GM19324 (cell line): ENCODE data around the gene ASCC2.
"Not testable (repeated sequence)": the region's sequence is repeated elsewhere in the genome, so short reads cannot be mapped to it uniquely, and the experiment has no call there.

Experiments
- ATAC-seq: cut with Tn5 transposase; IDR thresholded peaks from one replicate; pipeline ENCODE4 v1.9.1; 2021; ENCODE audit warnings: mild to moderate bottlenecking, moderate library complexity; ENCODE audit not compliant: unreplicated experiment, low FRiP score

ASCC2 gene, protein sequence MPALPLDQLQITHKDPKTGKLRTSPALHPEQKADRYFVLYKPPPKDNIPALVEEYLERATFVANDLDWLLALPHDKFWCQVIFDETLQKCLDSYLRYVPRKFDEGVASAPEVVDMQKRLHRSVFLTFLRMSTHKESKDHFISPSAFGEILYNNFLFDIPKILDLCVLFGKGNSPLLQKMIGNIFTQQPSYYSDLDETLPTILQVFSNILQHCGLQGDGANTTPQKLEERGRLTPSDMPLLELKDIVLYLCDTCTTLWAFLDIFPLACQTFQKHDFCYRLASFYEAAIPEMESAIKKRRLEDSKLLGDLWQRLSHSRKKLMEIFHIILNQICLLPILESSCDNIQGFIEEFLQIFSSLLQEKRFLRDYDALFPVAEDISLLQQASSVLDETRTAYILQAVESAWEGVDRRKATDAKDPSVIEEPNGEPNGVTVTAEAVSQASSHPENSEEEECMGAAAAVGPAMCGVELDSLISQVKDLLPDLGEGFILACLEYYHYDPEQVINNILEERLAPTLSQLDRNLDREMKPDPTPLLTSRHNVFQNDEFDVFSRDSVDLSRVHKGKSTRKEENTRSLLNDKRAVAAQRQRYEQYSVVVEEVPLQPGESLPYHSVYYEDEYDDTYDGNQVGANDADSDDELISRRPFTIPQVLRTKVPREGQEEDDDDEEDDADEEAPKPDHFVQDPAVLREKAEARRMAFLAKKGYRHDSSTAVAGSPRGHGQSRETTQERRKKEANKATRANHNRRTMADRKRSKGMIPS

DNA sequence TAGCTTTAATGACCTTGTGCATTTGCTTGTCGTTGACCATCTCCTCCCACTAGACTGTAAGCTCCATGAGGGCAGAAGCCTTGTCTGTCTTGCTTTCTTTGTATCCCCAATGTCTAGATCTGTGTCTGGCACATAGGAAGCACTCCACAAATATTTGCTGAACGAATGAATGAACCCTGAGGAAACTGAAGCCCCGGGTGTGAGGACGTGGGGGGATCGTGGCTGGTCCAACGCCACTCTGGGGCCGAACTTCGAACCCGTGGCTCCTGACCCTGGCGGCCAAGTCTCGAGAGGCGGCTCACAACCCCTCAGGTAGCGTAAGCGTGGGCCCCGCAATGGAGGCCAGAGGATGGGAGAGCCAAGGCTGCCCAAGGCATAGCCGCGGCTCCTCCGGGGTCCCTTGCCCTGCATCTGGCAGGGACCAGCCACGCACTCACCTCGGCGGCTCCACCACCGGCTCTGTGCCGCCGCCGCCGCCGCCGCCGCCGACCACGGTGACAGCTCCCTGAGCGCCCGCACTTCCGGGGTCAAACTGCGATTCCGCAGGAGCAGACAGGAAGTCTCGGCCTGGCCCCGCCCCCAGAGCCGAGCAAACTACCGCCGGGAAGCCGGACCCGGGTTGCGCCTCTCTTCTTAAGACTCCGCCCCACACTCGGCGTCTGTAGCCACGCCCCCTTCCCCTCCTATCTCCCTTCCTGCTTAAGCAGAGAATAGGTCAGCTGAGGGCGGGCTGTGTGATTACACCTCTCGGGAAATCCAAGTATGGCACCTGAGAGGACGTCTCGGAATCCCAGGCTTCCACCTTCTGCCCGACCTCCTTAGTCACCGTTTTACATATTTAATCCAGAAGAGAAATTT, at the start of gene ASCC2:
Gene ASCC2 (minus strand): TSS at position 534 of the 858 bp plus-strand sequence. CDS start 5,949 bp downstream, outside the sequence.
- peak; percentile 94 for ATAC-seq

DNA sequence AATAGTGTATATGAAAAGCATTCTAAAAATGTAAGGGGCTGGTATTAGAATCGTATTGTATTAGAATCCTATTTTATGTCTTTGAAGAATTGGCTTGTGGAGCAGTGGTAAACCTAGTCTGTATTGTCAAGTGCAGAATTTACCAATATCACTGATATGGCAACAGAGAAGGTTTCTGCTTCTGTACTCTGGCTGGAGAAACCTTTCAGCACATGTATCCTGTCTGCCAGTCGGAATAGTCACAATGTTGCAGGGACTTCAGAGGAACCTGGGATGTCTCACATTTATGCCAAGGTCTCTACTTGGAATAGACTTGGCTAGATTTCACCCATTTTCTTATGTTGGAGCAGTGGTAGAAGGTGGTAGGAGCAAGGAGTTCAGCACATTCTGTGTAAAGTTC, 49.3 kb upstream of the ASCC2 start:
- no peak for ATAC-seq

DNA sequence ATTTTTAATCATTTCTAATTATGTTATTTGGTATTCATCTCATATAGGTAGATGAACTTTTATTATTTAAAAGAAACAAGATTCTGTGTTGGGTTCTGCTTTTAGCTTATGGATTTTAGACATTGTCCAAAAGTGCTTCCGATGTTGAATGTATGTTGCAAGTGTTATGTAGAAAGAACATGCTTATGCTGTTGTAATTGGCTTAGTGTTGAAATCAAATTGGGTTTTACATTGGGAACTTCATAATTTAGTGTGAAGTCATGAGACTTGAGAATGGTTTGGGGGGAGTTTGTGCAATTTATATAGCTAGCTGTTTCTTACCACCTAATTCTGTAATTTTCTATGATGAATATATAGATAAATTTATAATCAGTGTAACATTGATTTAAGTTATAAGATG, 48.5 kb upstream of the ASCC2 start:
- ATAC-seq, result no peak

DNA sequence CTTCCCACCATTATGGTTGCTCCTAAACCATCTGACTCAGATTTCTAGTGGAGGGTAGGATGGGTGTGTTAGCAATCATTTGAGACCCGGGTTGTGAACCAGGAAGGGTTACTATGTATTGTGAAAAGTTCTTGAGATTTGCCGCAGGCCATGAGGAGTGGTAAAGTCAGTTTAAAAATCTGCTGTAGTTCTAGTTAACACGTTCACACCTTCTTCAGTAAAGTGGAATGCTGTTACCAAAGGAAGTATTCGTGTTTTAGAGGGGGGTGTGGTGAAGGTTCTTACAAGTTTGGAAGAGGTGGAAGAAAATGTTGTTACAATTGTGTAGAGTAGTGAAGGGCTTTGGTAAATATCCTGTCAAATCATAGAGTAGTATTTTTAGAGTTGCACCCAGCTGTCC, 47.5 kb upstream of the ASCC2 start:
- ATAC-seq, result no peak

DNA sequence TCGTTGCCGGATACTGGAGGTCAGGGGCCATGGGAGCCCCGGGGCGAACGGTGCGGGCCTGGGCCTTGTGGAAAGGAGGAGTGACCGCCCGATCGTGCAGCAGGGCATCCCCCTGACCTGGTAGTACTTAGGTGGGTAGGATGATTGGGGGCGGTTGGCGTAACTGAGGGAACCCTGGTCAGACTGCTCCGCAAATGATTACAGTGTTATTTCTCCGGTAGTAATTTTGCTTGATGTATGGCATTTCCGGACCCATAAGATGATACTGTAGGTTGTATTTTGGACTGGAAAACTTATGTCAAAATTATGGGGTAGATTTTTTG, 45.7 kb upstream of the ASCC2 start:
- ATAC-seq, result no peak

DNA sequence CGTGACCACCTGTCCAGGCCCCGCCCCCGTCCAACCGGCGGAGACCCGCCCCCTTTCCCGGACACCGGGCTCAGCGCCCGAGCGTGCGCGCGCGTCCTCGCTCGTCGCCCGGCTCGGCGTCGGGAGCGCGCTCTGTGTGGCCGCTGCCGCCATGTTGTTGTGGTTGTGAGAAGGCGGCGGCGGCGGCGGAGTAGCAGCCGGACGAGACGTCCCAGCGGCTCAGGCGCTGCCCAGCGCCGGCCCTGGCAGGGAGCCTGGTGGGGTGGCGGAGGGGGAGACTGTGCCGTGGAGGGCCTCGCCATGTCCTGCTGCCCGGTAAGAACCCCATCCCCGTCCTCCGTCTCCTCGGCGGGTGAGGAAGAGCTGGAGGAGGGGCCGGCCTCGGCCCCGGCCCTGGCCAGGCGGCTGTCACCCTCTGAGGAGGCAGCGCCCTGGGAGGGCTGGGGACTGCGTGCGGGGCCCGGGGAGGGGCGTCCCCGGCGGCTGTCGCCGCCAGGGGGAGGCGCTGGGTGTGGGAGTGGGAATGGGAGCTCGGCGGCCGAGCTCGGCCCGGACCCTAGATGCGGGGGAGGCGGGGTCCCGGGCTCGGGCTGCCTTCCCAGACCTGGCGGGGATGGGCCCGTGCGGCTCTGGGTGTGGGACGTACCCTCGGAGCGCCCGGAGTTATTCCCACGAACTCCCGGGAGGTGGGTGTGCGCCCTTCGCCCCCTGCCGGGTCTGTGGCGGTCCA, 45.1 kb upstream of the ASCC2 start, which contains the start of gene MTMR3:
Gene MTMR3 (plus strand): TSS at position 130 of the 730 bp plus-strand sequence. CDS start 87,886 bp downstream, outside the sequence.
- ATAC-seq, result peak; percentile 79

DNA sequence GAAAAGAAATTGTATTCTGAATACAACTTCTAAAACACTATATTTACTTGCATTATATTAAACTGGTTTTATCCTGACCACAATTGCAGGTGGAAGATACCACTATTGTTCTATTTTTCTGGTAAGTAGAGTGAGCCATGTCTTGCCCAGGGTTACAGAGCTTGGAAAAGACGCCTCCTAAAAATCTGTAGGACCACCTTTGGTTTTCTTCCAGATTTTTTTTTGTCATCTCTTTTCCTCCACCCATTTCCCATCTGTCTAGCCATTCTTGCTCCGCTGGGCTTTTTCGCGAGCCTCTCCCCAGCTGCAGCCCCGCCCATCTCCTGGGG, 44.6 kb upstream of the ASCC2 start:
- ATAC-seq, result no peak

DNA sequence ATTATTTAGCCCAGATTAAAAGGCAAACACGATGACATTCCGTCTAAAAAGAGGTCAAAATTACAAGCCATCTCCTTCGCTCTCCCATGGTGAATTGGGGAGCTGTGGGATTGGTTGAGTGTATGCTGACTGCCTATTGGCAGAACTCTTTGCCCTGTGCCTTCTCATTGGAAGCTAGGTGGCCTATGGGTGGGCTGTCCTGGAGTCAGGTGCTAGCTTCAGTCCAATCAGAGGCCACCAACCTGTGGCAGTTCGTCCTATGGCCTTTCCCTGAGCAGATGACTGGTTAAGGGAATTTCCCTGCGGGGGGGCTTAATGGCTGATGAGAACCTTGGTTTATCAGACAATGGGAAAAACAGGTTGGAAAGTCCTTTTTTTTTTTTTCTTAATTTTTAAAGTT, 41.7 kb upstream of the ASCC2 start:
- no peak for ATAC-seq

DNA sequence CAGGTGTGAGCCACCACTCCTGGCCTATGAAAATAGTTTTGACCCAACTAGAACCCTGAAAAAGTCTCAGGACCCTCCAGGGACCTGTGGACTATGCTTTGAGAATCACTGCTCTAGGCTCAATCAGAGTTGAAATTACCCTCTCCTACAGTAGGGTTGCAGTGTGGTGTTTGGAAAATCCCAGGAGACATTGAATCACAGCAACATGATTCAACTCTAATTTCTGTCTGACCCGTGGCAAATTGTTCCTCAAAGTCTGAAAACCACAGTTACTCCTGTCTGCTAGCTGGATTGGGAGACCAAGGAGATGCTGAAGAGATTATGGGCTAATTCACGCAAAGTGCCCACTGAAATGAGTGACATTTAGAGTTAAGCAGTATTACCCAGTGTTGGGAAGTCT, 39.5 kb upstream of the ASCC2 start:
- no peak for ATAC-seq

DNA sequence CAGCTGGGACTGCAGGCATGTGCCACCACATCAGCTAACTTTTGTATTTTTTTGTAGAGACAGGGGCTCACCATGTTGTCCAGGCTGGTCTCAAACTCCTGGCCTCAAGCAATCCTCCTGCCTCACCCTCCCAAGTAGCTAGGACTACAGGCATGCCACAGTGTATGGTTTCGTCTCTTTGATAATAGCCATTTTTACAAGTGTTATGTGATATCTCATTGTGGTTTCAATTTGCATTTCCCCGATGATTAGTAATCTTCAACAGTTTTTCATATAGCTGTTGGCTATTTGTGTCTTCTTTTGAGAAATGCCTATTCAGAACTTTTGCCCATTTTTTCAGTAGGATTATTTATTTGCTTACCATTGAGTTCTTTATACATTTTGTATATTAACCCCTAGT, 35.9 kb upstream of the ASCC2 start:
- ATAC-seq, result no peak

DNA sequence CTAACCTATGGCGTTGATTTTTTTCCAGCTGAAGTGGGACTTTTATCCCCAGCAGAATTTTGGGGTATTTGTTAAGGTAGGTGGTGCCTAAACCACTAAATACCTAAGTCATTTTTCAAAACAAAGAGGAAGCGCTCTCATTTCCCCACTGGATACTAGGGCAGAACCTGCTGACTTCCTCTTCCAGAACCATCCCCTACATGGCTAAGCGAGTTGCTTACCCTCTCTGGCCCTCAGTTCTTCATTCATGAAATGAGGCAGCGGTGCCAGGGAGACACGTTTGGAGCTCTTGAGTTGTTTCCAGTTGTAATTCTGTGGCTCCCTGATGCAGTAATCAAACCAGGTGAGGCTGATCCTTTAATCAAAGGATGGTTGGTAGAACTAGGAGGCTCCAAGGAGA, 34.9 kb upstream of the ASCC2 start:
- no peak for ATAC-seq

DNA sequence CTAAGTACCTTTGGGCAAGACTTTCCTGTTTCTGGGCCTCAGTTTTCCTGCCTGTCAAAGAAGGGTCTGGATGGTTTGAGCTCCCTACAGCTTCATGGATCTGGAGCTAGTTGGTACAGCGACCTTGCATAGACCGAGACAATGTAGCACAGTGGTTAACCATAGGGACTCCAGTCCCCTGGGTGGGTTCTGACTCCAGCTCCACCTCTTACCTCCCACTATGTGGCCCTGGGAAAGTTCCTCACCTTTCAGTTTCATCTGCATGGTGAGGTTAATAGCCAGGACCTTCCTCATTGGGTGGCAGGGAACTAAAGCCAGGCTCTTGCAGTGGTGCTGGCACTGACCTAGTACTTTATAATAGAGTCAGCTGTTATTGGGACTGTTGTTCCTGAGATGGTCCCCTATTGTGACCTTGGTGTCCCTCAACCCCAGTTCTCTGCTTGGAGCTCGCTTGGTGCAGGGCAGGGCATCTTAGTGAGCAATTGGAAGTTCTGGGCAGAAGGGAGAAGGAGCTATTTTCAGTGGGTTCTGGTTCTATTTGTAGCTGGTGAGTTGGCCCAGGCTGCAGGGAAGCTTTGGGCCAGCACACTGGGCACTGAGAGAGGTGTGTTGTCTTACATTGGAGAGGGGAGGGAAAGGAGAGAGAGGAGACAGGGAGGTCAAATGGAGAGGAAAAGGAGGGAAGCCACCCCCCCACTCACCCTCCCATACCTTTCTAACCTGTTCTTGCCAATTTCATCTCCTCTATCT, 34.2 kb upstream of the ASCC2 start:
- no peak for ATAC-seq

DNA sequence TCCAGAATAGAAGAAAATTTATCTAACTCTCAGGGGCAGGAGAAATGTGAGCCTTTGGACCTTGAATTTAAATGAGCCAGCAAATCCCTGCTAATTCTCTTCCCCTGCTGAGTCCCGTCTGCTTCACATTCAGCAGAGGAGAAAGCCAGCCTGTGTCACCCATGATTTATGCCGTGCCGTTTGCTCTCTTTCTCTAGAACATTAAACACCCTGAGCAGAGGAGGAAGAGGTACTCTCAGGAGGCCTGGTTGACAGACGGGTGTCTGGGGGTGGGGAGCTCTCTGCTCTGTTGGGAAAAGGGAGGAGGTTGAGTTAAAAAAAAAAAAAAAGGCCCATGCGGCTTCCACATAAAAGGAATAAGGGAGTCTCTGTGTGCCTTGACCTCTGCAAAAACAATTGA, 33.6 kb upstream of the ASCC2 start:
- no peak for ATAC-seq

DNA sequence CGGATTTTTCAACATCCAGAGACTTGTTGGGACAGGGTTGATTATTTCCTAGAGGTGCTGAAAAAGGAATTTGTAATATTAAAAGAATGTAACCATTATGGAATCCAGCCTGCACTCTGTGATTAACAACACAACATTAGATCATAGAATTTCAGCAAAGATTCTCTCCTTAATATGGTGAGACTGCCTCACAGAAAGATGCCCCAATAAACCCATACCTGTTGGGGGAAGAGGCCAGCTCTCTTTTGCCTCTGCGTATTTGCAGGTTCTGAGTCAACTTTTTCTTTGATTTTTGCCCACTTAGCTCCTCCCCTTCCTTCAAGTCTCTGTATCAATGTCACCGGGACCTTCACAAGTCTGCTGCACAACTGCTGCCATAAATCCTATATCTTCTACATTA, 32.5 kb upstream of the ASCC2 start:
- no peak for ATAC-seq

DNA sequence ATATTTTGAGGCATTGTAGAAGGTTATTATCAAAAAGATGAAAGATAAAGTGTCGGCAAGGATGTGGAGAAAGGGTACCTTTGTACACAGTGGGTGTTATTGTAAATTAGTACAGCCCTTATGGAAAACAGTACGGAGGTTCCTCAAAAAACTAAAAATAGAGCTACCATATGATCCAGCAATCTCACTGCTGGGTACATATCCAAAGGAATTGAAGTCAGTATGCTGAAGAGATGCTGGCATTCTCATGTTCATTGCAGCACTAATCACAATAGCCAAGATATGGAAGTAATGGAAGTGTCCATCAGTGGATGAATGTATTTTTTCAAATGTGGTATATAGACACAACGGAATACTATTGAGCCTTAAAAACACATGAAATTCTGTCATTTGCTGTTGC, 29.8 kb upstream of the ASCC2 start:
- ATAC-seq, result no peak

DNA sequence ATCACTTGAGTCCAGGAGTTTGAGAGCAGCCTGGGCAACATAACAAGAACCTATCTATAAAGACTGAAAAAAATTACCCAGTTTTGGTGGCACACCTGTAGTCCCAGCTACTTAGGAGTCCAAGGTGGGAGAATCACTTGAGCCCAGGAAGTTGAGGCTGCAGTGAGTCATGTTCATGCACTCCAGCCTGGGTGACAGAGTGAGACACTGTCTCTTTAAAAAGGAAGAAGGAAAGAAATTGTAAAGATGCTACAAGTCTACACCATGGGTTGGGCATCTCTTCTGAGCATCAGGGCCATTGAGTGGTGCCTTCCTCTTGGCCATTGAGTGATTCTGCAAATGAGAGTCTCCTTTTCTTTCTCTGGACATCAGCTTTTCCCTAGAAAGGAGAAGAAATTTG, 29.2 kb upstream of the ASCC2 start:
- ATAC-seq, result no peak

DNA sequence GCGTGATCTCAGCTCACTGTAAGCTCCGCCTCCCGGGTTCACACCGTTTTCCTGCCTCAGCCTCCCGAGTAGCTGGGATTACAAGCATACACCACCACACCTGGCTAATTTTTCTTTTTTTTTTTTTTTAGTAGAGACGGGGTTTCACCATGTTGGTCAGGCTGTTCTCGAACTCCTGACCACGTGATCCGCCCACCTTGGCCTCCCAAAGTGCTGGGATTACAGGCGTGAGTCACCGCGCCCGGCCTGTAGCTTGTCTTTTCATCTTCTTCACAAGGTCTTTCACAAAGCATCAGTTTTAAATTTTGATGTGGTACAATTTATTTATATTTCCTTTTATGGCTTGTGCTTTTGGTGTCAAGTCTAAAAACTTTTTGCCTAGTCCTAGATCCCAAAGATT, 27.5 kb upstream of the ASCC2 start:
- not testable (repeated sequence) for ATAC-seq

DNA sequence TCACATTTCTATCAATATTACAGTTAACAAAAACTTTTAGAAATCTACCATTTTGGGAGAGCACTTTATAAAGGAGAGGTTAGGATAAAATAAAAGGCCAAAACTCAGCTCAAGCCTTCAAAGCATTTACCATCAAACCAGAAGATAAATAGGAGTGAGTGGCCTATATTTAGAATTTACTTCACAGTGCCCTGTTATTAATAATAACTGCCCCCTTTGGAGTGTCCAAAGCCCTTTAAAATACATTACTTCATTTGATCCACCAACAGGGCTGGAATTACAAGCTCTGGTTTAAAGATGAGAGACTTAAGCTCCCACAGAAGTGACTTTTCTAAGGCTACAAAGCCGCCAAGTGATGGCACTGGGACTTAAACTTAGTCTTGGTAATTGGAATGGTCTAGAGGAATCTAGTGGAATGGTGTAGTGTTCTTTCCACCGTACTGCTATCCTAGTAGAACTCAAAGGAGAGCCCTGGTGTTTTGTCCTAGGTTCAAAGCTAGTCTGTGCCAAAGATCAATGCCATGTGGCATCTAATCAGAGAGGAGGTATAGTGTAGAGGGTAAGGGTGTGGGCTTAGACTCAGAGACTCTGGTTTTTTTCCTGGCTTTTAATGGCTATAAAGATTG, 23.7 kb upstream of the ASCC2 start:
- no peak for ATAC-seq

DNA sequence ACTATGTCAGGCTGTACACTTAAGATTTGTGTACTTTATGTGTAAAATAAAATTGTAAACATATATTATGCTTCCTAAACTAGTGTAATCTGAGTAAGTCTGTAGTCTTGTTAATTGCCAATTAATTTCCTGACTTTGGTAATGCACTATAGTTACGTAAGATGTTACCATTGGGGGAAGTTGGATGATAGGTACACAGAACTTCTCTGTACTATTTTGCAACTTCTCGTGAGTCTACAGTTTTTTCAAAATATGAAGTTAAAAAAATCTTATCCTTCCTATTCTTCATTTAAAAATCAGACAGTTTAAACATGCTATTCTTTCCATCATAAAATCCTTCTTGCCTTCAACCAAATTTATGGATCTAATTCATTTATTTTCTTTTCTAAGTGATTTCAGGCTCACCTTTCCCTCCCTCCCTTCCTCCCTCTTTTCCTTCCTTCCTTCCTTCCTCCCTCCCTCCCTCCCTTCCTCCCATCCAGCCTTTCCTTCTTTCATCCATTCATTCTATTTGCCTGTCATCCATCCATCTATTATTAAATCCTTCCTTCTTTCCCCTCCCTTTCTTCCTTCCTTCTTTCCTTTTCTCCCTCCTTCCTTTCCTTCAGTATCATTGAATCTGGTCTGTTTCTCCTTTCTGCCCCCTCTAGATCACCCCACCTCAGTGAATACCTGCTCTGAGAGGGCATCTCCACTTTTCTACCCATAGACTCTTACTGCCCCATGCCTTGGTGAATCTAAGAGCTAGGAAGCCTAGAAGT, 22.1 kb upstream of the ASCC2 start:
- no peak for ATAC-seq
